Measurements from ENCODE around the gene CTBP1. TPM values are rescaled to one million over a fixed set of nuclear protein-coding genes. Genes with fewer than 3 reads are reported as not detected.

Gene CTBP1
- total and polyA plus RNA-seq, 7 donors = 109 to 165 (median 130) TPM

- Histone ChIP-seq H3K4me1 (peaks cover 5% of the 10 kb centered on the region), H3K27ac (peak overlapping the region; percentile 10), H3K4me3 (no peak overlapping the region), H3K36me3 (ENCODE audit: insufficient read depth in 1 of 2, low read depth in 1 of 2) (no peaks in the 10 kb centered on the region), H3K27me3 (ENCODE audit: insufficient read depth in 3 of 3, low read length in 2 of 3) (no peaks in the 10 kb centered on the region), H3K9me3 (no peaks in the 10 kb centered on the region)
- no peak for TF ChIP-seq CTCF (IDR thresholded peaks at IDR 0.05)
- DNase-seq (no peak), ATAC-seq (peak in 2 of 4 donors; percentile 72 to 94)
- intact Hi-C loops (cut with DNase I) = no loop called here
- 82 to 89% (median 83%) methylated on average over 24 of the region's 24 CpGs for WGBS, 3 donors
Observed at GRCh38 chr4:1260418-1261106, 11.6 kb upstream of the CTBP1 start.

GRCh38 chr4:1259966-1260365 lies 11.0 kb upstream of the CTBP1 start:
- no peak for TF ChIP-seq CTCF (IDR thresholded peaks at IDR 0.05)
- intact Hi-C loops (cut with DNase I) = no loop called here
- Histone ChIP-seq H3K27ac (no peak overlapping the region), H3K4me1 (peaks cover 5% of the 10 kb centered on the region), H3K36me3 (ENCODE audit: insufficient read depth in 1 of 2, low read depth in 1 of 2) (no peaks in the 10 kb centered on the region), H3K4me3 (no peak overlapping the region), H3K27me3 (ENCODE audit: insufficient read depth in 3 of 3, low read length in 2 of 3) (no peaks in the 10 kb centered on the region), H3K9me3 (no peaks in the 10 kb centered on the region)
- ATAC-seq = no peak
- WGBS, 3 donors = 80 to 92% (median 83%) methylated on average over 4 of the region's 4 CpGs
- no peak for DNase-seq

- DNase-seq (no peak), ATAC-seq (no peak)
- no peak for TF ChIP-seq CTCF (IDR thresholded peaks at IDR 0.05)
- H3K36me3 ChIP-seq (ENCODE audit: insufficient read depth in 1 of 2, low read depth in 1 of 2) = no peaks in the 10 kb centered on the region
- H3K27ac ChIP-seq = no peak overlapping the region
- no peaks in the 10 kb centered on the region for H3K27me3 ChIP-seq (ENCODE audit: insufficient read depth in 3 of 3, low read length in 2 of 3)
- no peaks in the 10 kb centered on the region for H3K9me3 ChIP-seq
- 81 to 85% (median 83%) methylated on average over 2 of the region's 2 CpGs for WGBS, 3 donors
- H3K4me1 ChIP-seq = peaks cover 5% of the 10 kb centered on the region
- intact Hi-C loops (cut with DNase I) = no loop called here
- no peak overlapping the region for H3K4me3 ChIP-seq
Observed at GRCh38 chr4:1258457-1258856, 9.5 kb upstream of the CTBP1 start.

- WGBS, 3 donors = 93 to 98% (median 94%) methylated on average over 2 of the region's 2 CpGs
- peaks cover 0 to 8% of the 10 kb centered on the region in 2 donors for H3K36me3 ChIP-seq (ENCODE audit: insufficient read depth in 1 of 2, low read depth in 1 of 2)
- H3K4me1 ChIP-seq = peaks cover 21% of the 10 kb centered on the region
- no peak for ATAC-seq
- no peaks in the 10 kb centered on the region for H3K9me3 ChIP-seq
- TF ChIP-seq CTCF (IDR thresholded peaks at IDR 0.05) = no peak
- no peak overlapping the region for H3K4me3 ChIP-seq
- no peak overlapping the region for H3K27ac ChIP-seq
- no peak for DNase-seq
- no peaks in the 10 kb centered on the region for H3K27me3 ChIP-seq (ENCODE audit: insufficient read depth in 3 of 3, low read length in 2 of 3)
- intact Hi-C loops (cut with DNase I) = no loop called here
Observed at GRCh38 chr4:1255699-1256098, 6.8 kb upstream of the CTBP1 start.

GRCh38 chr4:1255151-1255550 lies 6.2 kb upstream of the CTBP1 start:
- Histone ChIP-seq H3K27ac (no peak overlapping the region), H3K9me3 (no peaks in the 10 kb centered on the region), H3K36me3 (ENCODE audit: insufficient read depth in 1 of 2, low read depth in 1 of 2) (peaks cover 0 to 8% of the 10 kb centered on the region in 2 donors), H3K27me3 (ENCODE audit: insufficient read depth in 3 of 3, low read length in 2 of 3) (no peaks in the 10 kb centered on the region), H3K4me3 (no peak overlapping the region), H3K4me1 (peaks cover 27% of the 10 kb centered on the region)
- TF ChIP-seq CTCF (IDR thresholded peaks at IDR 0.05) = no peak
- intact Hi-C loops (cut with DNase I) = no loop called here
- DNase-seq = no peak
- WGBS, 3 donors = 94 to 97% (median 97%) methylated on average over 4 of the region's 4 CpGs
- ATAC-seq = no peak
